ENCODE data around the gene RASA3. TPM values are rescaled to one million over a fixed set of nuclear protein-coding genes. Genes with fewer than 3 reads are reported as not detected.

RASA3 gene
- total and polyA plus RNA-seq, 9 of the 15 experiments (the other 6 are each of a cell fraction or from before 2014, with no cell fraction given) = 0.72 to 25.3 (median 14.4) TPM

DNA sequence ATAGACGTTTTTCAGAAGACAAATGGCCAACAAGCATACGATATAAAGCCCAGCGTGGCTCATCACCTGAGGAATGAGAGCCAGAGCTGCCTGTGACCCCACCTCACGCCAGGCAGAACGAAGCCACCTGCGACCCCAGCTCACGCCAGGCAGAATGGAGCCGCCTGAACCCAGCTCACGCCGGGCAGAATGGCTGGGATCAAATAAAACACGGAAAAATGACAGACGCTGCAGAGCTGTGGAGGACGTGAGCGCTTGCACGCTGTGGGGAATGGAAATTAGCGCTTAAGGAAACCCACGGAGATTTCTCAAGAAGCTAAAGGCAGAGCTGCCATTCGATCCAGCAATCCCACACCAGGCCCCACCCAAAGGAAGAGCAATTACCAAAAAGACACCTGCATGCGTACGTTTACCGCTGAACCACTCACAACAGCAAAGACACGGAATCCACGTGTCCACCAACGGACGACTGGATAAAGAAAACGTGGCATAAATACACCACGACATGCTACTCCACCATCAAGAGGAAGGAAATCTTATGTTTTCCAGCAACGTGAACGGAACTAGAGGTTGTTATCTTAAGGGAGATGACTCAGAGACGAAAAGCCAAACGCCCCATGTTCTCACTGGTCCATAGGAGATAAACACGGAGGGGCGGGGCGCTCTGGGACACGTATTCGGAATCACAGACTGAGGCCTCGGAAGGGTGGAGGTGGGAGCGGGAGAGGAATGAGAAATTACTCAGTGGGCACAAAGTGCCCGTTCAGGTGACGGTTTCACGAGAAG, 127.8 kb downstream of the RASA3 start (continued):
- TF ChIP-seq MXI1 (IDR thresholded peaks at IDR 0.05; ENCODE audit: low read depth, low read length) (no peak), RHOXF2B (CRISPR knock-in tag; conservative IDR thresholded peaks at IDR 0.05) (no peak), TGIF2 (CRISPR knock-in tag; IDR thresholded peaks at IDR 0.05) (no peak), ZBTB33 (CRISPR knock-in tag; IDR thresholded peaks at IDR 0.05) (no peak), RUNX1 (IDR thresholded peaks at IDR 0.05; ENCODE audit: low read depth) (no peak), KLF6 (CRISPR knock-in tag; IDR thresholded peaks at IDR 0.05; ENCODE audit: borderline replicate concordance) (no peak), PHF8 (IDR thresholded peaks at IDR 0.05; ENCODE audit: borderline replicate concordance, low read length) (peak; percentile 58; the same call in 1 of the 2 replicates), SIRT6 (IDR thresholded peaks at IDR 0.05; ENCODE audit: low read depth, low read length) (no peak), JUNB (CRISPR knock-in tag; conservative IDR thresholded peaks at IDR 0.05) (no peak), SIN3B (IDR thresholded peaks at IDR 0.05; ENCODE audit: low read depth) (no peak), MITF (IDR thresholded peaks at IDR 0.05) (no peak), ZNF830 (CRISPR knock-in tag; IDR thresholded peaks at IDR 0.05) (no peak), ZNF431 (CRISPR knock-in tag; IDR thresholded peaks at IDR 0.05) (no peak), HCFC1 (IDR thresholded peaks at IDR 0.05; ENCODE audit: low read depth, low read length) (no peak)
- TF ChIP-seq, protein P1, sequence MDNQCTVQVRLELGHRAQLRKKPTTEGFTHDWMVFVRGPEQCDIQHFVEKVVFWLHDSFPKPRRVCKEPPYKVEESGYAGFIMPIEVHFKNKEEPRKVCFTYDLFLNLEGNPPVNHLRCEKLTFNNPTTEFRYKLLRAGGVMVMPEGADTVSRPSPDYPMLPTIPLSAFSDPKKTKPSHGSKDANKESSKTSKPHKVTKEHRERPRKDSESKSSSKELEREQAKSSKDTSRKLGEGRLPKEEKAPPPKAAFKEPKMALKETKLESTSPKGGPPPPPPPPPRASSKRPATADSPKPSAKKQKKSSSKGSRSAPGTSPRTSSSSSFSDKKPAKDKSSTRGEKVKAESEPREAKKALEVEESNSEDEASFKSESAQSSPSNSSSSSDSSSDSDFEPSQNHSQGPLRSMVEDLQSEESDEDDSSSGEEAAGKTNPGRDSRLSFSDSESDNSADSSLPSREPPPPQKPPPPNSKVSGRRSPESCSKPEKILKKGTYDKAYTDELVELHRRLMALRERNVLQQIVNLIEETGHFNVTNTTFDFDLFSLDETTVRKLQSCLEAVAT (IDR thresholded peaks at IDR 0.05) = peak; percentile 4 to 65; a peak in 1 of 4 replicates
- TF ChIP-seq, protein P2, sequence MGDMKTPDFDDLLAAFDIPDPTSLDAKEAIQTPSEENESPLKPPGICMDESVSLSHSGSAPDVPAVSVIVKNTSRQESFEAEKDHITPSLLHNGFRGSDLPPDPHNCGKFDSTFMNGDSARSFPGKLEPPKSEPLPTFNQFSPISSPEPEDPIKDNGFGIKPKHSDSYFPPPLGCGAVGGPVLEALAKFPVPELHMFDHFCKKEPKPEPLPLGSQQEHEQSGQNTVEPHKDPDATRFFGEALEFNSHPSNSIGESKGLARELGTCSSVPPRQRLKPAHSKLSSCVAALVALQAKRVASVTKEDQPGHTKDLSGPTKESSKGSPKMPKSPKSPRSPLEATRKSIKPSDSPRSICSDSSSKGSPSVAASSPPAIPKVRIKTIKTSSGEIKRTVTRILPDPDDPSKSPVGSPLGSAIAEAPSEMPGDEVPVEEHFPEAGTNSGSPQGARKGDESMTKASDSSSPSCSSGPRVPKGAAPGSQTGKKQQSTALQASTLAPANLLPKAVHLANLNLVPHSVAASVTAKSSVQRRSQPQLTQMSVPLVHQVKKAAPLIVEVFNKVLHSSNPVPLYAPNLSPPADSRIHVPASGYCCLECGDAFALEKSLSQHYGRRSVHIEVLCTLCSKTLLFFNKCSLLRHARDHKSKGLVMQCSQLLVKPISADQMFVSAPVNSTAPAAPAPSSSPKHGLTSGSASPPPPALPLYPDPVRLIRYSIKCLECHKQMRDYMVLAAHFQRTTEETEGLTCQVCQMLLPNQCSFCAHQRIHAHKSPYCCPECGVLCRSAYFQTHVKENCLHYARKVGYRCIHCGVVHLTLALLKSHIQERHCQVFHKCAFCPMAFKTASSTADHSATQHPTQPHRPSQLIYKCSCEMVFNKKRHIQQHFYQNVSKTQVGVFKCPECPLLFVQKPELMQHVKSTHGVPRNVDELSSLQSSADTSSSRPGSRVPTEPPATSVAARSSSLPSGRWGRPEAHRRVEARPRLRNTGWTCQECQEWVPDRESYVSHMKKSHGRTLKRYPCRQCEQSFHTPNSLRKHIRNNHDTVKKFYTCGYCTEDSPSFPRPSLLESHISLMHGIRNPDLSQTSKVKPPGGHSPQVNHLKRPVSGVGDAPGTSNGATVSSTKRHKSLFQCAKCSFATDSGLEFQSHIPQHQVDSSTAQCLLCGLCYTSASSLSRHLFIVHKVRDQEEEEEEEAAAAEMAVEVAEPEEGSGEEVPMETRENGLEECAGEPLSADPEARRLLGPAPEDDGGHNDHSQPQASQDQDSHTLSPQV (IDR thresholded peaks at IDR 0.05) = peak; percentile 64; the same call in 1 of the 2 replicates
- TF ChIP-seq, protein P3, sequence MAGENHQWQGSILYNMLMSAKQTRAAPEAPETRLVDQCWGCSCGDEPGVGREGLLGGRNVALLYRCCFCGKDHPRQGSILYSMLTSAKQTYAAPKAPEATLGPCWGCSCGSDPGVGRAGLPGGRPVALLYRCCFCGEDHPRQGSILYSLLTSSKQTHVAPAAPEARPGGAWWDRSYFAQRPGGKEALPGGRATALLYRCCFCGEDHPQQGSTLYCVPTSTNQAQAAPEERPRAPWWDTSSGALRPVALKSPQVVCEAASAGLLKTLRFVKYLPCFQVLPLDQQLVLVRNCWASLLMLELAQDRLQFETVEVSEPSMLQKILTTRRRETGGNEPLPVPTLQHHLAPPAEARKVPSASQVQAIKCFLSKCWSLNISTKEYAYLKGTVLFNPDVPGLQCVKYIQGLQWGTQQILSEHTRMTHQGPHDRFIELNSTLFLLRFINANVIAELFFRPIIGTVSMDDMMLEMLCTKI (IDR thresholded peaks at IDR 0.05; ENCODE audit: partially characterized antibody) = no peak

All from K562 (cell line).